ENCODE data around the gene BACH2. TPM values are rescaled to one million over a fixed set of nuclear protein-coding genes. Genes with fewer than 3 reads are reported as not detected.
"Not testable (repeated sequence)": the region's sequence is repeated elsewhere in the genome, so short reads cannot be mapped to it uniquely, and the experiment has no call there.

The BACH2 gene
- total and polyA plus RNA-seq, 2 donors (not counting 1 experiment from before 2014, with no cell fraction given): 2.2 to 2.6 TPM

DNA sequence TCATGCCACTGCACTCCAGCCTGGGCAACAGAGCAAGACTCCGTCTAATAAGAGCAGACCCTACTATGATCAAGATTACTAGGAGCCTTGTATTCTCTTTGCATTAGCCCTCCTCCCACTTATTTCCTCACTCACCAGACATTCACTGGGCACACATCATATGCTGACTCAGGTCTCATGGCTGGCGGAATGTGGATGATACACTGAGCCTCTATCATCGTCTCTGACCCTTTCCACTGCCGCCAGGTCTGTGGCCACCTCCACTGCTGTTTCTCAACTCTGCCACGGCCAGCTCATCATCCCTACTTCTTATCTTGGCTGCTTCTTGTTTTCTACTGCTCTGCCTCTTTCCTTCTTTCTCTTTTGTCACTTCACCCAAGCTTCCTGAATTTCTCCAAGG is 161.0 kb downstream of the BACH2 start:
- no peaks in the 10 kb centered on the region for H3K9me3 ChIP-seq (ENCODE audit: control insufficient read depth, insufficient read depth, low read depth, low read length)
- H3K4me3 ChIP-seq (replicated peaks in 1 of 4; ENCODE audit: control extremely low read depth in 1 of 4, insufficient read depth in 1 of 4, low read depth in 3 of 4, low read length in 4 of 4): no peak overlapping the region
- no peaks in the 10 kb centered on the region for H3K79me2 ChIP-seq (ENCODE audit: control insufficient read depth, insufficient read depth, low read length)
- H3K4me2 ChIP-seq (ENCODE audit: extremely low read depth, insufficient read depth, low read length): peak overlapping the region; percentile 33
- H3K27ac ChIP-seq (ENCODE audit: insufficient read depth, low read length): no peak overlapping the region
- H2AFZ ChIP-seq (ENCODE audit: low read length): no peak overlapping the region
- no peaks in the 10 kb centered on the region for H3K27me3 ChIP-seq (ENCODE audit: control insufficient read depth, insufficient read depth, low read length)
- H3K36me3 ChIP-seq (ENCODE audit: control insufficient read depth, insufficient read depth, low read length): no peaks in the 10 kb centered on the region
- TF ChIP-seq EZH2 (IDR thresholded peaks at IDR 0.05; ENCODE audit: low read length, missing control alignments) (no peak), CTCF (conservative IDR thresholded peaks at IDR 0.05 in 1 of 2, IDR thresholded peaks at IDR 0.05 in 1 of 2; ENCODE audit: low read depth in 1 of 2, low read length in 2 of 2) (no peak)
- no peaks in the 10 kb centered on the region for H4K20me1 ChIP-seq (ENCODE audit: control insufficient read depth, extremely low read depth, insufficient read depth, low read length)
- H3K9ac ChIP-seq (ENCODE audit: insufficient read depth, low read length): no peak overlapping the region
- peaks cover 19% of the 10 kb centered on the region for H3K4me1 ChIP-seq (ENCODE audit: control insufficient read depth, extremely low read depth, insufficient read depth, low read length)
- DNase-seq (ENCODE audit: low read depth in 2 of 2): peak; percentile 49 to 96

DNA sequence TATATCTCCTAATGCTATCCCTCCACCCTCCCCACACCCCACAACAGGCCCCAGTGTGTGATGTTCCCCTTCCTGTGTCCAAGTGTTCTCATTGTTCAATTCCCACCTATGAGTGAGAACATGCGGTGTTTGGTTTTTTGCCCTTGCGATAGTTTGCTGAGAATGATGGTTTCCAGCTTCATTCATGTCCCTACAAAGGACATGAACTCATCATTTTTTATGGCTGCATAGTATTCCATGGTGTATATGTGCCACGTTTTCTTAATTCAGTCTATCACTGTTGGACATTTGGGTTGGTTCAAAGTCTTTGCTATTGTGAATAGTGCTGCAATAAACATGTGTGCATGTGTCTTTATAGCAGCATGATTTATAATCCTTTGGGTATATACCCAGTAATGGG is 163.0 kb downstream of the BACH2 start:
- H3K27ac ChIP-seq (ENCODE audit: insufficient read depth, low read length); H3K4me2 ChIP-seq (ENCODE audit: extremely low read depth, insufficient read depth, low read length); H3K9me3 ChIP-seq (ENCODE audit: control insufficient read depth, insufficient read depth, low read depth, low read length); DNase-seq (ENCODE audit: low read depth in 2 of 2); H2AFZ ChIP-seq (ENCODE audit: low read length); H3K4me3 ChIP-seq (replicated peaks in 1 of 4; ENCODE audit: control extremely low read depth in 1 of 4, insufficient read depth in 1 of 4, low read depth in 3 of 4, low read length in 4 of 4); H3K9ac ChIP-seq (ENCODE audit: insufficient read depth, low read length); H3K27me3 ChIP-seq (ENCODE audit: control insufficient read depth, insufficient read depth, low read length); H3K79me2 ChIP-seq (ENCODE audit: control insufficient read depth, insufficient read depth, low read length); H4K20me1 ChIP-seq (ENCODE audit: control insufficient read depth, extremely low read depth, insufficient read depth, low read length); H3K36me3 ChIP-seq (ENCODE audit: control insufficient read depth, insufficient read depth, low read length): not testable (repeated sequence)
- peaks cover 19% of the 10 kb centered on the region for H3K4me1 ChIP-seq (ENCODE audit: control insufficient read depth, extremely low read depth, insufficient read depth, low read length)

GRCh38 chr6:90131614-90132423 is 164.8 kb downstream of the BACH2 start:
- no peak overlapping the region for H3K9ac ChIP-seq (ENCODE audit: insufficient read depth, low read length)

More at GRCh38 chr6:90131614-90132423, 164.8 kb downstream of the BACH2 start:
- Histone ChIP-seq H3K4me2 (ENCODE audit: extremely low read depth, insufficient read depth, low read length) (no peak overlapping the region), H4K20me1 (ENCODE audit: control insufficient read depth, extremely low read depth, insufficient read depth, low read length) (no peaks in the 10 kb centered on the region), H3K27me3 (ENCODE audit: control insufficient read depth, insufficient read depth, low read length) (no peaks in the 10 kb centered on the region), H3K4me1 (ENCODE audit: control insufficient read depth, extremely low read depth, insufficient read depth, low read length) (peaks cover 15% of the 10 kb centered on the region), H3K36me3 (ENCODE audit: control insufficient read depth, insufficient read depth, low read length) (no peaks in the 10 kb centered on the region), H3K9me3 (ENCODE audit: control insufficient read depth, insufficient read depth, low read depth, low read length) (no peaks in the 10 kb centered on the region), H3K27ac (ENCODE audit: insufficient read depth, low read length) (peak overlapping the region; percentile 3), H2AFZ (ENCODE audit: low read length) (no peak overlapping the region), H3K79me2 (ENCODE audit: control insufficient read depth, insufficient read depth, low read length) (no peaks in the 10 kb centered on the region), H3K4me3 (replicated peaks in 1 of 4; ENCODE audit: control extremely low read depth in 1 of 4, insufficient read depth in 1 of 4, low read depth in 3 of 4, low read length in 4 of 4) (no peak overlapping the region)
- no peak for TF ChIP-seq CTCF (conservative IDR thresholded peaks at IDR 0.05 in 1 of 2, IDR thresholded peaks at IDR 0.05 in 1 of 2; ENCODE audit: low read depth in 1 of 2, low read length in 2 of 2)
- TF ChIP-seq EZH2 (IDR thresholded peaks at IDR 0.05; ENCODE audit: low read length, missing control alignments): no peak
- DNase-seq (ENCODE audit: low read depth in 2 of 2): peak; percentile 84 to 95

Data from fibroblast of lung (primary cell).